Glomerular visceral epithelial cell (primary cell): ENCODE results near the gene SLC6A7.

ENCODE experiments used
- DNase-seq: peaks from one replicate; pipeline ENCODE4 v3.0.0-alpha.2; 2016; ENCODE audit errors: extremely low spot score

The SLC6A7 gene

GRCh38 chr5:150155258-150156026, 34.4 kb upstream of the SLC6A7 start, which contains the start of gene PDGFRB:
TSS of gene PDGFRB (minus strand) at chr5:150155845. CDS start at chr5:150137047, 18,798 bp downstream.
- peak; percentile 50 for DNase-seq

- DNase-seq, result no peak
Observed at GRCh38 chr5:150156027-150156368, 33.9 kb upstream of the SLC6A7 start.

DNA sequence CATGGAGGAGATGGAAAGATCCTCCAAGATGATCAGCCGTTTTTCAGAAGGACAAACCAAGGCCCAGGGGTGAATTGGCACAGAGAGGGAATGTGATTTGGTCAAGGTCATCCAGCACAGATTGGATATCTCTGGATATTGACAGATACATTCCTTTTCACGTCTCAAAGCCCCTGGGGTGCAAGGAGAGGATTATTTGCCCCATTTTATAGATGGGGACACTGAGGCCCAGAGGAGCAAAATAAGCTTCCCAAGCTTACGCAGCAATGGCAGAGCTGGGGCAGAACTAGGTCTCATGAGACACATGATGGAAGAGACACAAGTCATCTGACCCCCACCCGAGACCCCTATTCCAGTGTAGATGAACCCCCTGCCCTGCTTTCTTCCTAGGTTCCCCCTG, 33.3 kb upstream of the SLC6A7 start:
- no peak for DNase-seq

- no peak for DNase-seq
Observed at GRCh38 chr5:150157168-150157567, 32.7 kb upstream of the SLC6A7 start.

DNA sequence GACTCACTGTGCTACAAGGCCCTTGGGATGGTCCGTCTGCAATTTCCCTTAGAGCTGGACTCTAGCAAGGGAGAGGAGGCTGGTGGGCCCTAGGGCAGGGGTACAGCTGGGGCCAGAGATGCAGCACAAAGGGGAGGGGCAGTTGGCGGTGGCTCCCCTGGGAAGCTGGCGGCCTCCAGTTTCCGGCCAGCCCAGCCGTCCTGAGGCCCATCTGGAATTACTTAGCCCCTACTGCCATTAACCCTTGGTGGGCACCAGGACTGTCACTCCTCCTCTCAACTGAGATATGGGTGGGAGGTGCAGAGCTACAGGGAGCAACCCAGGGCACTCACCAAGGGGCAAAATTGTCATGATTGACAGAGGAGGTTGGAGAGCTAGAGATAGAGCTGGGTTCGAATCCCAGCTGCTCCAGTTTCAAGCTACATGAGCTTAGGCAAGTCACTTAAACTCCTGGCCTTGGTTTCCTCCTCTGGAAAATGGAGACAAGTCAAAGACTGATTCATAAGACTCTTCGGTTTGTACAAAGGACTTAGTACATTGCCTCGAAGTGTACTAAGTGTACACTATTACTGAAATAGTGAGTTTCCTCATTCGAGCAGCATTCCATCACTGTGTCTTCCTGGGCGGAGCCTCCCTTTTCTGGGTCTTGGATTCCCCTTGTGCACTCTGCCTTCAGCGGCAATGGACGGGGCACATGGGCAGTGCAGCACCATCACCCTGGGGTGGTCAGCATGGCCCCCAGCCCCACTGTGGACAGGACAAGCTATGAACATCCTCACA, 31.5 kb upstream of the SLC6A7 start:
- DNase-seq, result no peak

DNA sequence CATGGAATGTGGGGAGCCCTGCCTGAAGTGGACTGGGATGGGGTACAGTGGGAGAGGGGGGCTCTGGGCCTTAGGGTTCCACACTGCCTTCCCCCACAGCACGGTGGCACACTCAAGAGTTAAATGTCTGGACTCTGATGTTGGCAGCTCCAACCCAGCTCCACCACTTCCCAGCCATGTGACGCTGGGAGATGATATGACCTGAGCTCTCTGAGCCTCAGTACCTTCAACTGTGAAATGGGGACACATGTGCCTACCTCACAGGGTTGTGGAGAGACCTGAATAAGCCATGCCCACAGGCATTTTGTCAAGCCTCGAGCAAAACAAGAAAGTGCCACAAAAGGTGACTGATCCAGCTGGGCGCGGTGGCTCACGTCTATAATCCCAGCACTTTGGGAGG, 30.8 kb upstream of the SLC6A7 start:
- DNase-seq, result no peak

GRCh38 chr5:150159741-150160179, 30.1 kb upstream of the SLC6A7 start:
- DNase-seq, result no peak

DNA sequence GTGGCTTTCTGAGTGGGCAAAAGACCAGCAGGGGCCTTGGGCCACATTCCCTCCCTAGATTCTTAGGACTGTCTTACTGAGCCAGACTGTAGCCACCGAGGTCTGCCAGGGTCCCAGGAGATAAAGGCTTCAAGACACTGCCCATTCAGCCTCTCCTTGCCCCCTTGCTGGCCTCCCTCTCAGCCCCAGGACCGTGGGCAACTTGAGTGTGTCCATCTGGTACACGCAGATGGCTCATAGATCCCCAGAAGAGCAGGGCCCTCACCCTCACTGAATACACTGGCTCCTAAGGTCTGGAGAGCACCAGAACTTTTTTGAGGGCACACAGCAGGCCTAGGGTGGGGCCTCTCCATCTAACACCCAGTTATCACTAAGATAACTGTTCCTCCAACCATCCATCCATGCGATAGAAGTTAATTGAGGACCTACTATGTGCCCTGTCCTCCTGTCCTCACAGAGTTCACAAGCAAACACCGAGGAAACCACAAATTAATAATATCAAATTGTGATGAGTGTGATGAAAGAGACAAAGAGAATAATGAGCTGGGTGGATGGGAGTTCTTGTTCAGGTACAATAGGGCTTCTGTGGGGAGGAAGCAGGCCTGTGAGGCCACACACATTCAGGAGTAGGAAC, 29.3 kb upstream of the SLC6A7 start:
- no peak for DNase-seq

- DNase-seq, result peak; percentile 81
Observed at GRCh38 chr5:150161242-150162141, 28.4 kb upstream of the SLC6A7 start.

GRCh38 chr5:150162142-150162513, 27.7 kb upstream of the SLC6A7 start:
- DNase-seq, result no peak

GRCh38 chr5:150163035-150163434, 26.8 kb upstream of the SLC6A7 start:
- no peak for DNase-seq

DNA sequence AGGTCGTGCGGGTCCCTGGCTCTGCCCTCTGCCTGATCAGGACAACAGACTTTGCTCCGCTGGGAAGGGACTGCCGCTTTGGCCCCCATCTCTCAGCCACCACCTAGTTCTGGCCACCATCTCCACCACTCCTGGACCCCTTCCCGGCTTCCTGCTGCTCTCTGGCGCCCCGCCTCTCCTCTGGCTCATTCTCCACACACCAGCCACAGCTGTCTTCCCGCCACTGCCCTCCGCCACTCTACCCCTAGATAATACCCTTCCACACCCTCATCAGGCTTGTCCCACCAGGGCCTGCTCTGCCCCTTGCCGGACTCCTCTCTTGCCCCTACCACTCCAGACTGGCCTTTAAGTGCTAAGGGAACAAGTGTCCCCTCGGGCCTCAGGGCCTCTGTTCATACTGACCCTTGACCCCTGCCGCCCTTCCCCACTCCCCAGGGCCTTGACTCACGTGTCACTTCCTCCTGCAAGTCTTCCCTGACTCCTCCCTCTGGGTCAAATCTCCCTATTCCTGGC, 26.3 kb upstream of the SLC6A7 start:
- DNase-seq, result no peak

- no peak for DNase-seq
Observed at GRCh38 chr5:150164211-150164980, 25.5 kb upstream of the SLC6A7 start.

DNA sequence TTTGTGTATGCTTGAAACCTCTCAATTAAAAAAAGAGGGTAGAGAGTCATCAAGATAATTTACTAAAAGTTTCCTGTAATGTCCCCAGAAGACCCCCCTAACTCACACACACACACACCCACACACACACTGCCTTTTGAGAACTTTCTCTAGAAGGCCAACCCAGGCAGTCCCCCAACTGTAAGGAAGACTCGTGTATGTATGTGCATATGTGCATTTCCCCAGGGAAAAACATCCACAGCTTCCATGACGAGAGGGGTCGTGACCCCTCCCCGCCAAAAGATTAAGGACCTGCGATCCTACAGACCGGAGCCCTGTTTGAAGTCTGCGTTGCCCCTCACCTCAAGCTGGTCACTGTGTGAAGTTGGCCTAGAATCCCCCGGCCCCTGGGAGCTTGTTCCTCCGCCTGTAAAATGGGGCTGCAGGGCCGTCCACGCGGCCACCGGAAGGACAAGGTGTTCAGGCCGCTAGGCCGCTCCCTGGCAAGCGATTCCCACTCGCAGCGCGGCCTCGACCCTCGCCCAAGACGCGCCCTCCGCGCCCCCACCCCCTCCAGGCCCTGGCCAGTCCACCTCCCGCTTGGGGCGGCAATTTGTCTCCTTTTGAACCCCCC, 23.7 kb upstream of the SLC6A7 start:
- no peak for DNase-seq

DNA sequence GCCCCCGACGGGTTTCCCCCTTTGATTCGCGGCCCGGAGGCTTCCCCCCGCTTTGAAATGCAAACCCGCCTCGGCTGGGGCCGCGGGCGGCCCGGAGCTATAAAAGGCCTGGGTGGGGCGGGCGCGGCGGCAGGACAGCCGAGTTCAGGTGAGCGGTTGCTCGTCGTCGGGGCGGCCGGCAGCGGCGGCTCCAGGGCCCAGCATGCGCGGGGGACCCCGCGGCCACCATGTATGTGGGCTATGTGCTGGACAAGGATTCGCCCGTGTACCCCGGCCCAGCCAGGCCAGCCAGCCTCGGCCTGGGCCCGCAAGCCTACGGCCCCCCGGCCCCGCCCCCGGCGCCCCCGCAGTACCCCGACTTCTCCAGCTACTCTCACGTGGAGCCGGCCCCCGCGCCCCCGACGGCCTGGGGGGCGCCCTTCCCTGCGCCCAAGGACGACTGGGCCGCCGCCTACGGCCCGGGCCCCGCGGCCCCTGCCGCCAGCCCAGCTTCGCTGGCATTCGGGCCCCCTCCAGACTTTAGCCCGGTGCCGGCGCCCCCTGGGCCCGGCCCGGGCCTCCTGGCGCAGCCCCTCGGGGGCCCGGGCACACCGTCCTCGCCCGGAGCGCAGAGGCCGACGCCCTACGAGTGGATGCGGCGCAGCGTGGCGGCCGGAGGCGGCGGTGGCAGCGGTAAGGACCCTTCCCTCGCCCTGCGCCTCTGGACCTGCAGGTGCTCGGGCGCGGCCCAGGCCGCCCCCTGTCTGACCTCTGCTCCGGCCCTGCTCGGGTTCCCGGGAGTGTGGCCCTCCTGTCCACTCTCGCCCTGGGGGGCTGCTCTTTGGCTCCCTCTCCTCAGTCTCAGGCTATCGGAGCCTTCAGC, 23.0 kb upstream of the SLC6A7 start, which contains the start of gene CDX1:
Gene CDX1 (plus strand): TSS at position 129 of the 862 bp plus-strand sequence. CDS start 99 bp downstream, at position 228.
- no peak for DNase-seq

DNA sequence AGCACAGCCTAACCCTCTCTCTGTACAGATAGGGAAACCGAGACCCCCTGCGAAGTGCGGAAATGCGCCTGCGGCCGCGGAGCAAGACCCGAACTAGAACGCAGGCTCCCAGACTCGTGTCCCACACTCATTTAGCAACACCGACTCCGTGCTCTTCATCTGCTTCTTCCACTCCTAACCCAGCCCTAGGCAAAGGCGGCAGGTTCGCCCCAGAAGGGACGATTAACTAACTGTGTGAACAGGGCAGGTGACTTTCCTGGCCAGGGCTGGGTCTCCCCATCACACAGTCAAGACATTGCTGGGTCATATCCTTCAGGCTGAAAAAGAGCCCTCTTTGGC, 22.4 kb upstream of the SLC6A7 start:
- no peak for DNase-seq

GRCh38 chr5:150167908-150168307, 22.0 kb upstream of the SLC6A7 start:
- DNase-seq, result no peak

- no peak for DNase-seq
Observed at GRCh38 chr5:150168864-150169263, 21.0 kb upstream of the SLC6A7 start.

DNA sequence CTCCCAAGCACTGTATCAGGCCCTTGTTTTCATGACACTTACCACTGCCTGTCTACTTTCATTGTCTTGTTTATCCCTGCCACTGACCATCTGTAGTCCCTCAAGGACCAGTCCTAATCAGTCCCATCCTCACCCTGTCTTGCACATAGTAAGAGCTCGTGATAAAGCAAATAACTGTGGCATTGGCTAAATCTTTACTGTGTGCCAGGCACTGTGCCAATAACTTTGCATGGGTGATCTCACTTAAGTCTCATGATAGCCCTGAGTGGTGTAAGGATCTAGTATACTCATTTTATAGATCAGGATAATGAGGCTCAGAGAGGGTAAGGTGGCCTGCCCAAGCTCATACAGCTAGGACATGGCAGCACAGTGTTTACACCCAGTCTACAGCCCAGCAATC, 17.7 kb upstream of the SLC6A7 start:
- peak; percentile 15 for DNase-seq
